Kidney epithelial cell (primary cell): ENCODE data around the gene TRIM6. TPM values are rescaled to one million over a fixed set of nuclear protein-coding genes. Genes with fewer than 3 reads are reported as not detected.

Source experiments
- DNase-seq: peaks from one replicate; pipeline ENCODE4 v3.0.0-alpha.2; 2010; ENCODE audit warnings: low read depth
- H3K27me3 ChIP-seq: 2 replicates; pipeline ENCODE4 v1.6.0; 2011; ENCODE audit warnings: low read length; ENCODE audit not compliant: control insufficient read depth, insufficient read depth
- H3K36me3 ChIP-seq: 2 replicates; pipeline ENCODE4 v1.5.1; 2011; ENCODE audit warnings: low read length; ENCODE audit not compliant: control insufficient read depth, insufficient read depth
- H3K4me3 ChIP-seq: 2 replicates; pipeline ENCODE4 v1.5.1; 2011; ENCODE audit warnings: low read depth, mild to moderate bottlenecking, control low read depth, low read length
- total RNA-seq: library from RNA; depleted of rRNA; stranded (reverse); fragments of >200 nt; gene quantifications from 2 replicates; pipeline ENCODE4 v1.2.3, GENCODE V29; 2015
- TF ChIP-seq, protein P1 (sequence below): IDR thresholded peaks from 2 replicates; pipeline ENCODE4 v1.5.1; 2011; ENCODE audit warnings: mild to moderate bottlenecking, moderate library complexity, low read length, control low read depth, inconsistent platforms; ENCODE audit not compliant: insufficient read depth, poor library complexity, severe bottlenecking

Gene TRIM6
- total RNA-seq, 1 donor from 2014 or later: 3.4 TPM

DNA sequence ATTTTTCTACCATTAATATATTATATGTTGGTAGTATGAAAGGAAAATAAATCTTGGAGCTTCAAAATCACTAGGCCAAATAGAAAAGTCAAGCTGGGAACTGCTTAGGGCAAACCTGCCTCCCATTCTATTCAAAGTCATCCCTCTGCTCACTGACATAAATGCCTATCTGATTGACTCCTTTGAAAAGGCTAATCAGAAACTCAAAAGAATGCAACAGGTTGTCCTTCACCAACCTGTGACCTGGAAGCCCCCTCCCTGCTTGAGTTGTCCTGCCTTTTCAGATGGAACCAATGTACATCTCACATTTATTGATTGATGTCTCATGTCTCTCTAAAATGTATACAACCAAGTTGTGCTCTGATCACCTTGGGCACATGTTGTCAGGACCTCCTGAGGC, 25.1 kb downstream of the TRIM6 start:
- Histone ChIP-seq H3K4me3 (no peak overlapping the region), H3K36me3 (no peaks in the 10 kb centered on the region), H3K27me3 (no peaks in the 10 kb centered on the region)
- DNase-seq: no peak
- TF ChIP-seq, protein P1, sequence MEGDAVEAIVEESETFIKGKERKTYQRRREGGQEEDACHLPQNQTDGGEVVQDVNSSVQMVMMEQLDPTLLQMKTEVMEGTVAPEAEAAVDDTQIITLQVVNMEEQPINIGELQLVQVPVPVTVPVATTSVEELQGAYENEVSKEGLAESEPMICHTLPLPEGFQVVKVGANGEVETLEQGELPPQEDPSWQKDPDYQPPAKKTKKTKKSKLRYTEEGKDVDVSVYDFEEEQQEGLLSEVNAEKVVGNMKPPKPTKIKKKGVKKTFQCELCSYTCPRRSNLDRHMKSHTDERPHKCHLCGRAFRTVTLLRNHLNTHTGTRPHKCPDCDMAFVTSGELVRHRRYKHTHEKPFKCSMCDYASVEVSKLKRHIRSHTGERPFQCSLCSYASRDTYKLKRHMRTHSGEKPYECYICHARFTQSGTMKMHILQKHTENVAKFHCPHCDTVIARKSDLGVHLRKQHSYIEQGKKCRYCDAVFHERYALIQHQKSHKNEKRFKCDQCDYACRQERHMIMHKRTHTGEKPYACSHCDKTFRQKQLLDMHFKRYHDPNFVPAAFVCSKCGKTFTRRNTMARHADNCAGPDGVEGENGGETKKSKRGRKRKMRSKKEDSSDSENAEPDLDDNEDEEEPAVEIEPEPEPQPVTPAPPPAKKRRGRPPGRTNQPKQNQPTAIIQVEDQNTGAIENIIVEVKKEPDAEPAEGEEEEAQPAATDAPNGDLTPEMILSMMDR: no peak

DNA sequence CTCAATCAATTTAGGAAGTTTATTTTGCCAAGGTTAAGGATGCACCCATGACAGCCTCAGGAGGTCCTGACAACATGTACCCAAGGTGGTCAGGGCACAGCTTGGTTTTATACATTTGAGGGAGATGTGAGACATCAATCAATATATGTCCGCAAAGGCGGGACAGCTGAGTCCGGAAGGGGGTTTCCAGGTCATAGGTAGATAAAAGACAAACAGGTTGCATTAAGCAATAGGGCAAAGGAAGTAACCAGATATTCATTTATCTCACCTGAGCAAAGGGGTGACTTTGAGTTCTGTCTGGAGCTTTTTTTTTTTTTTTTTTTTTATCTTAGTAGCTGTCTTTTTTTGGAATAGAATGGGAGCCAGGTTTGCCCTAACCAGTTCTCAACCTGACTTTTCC, 26.4 kb downstream of the TRIM6 start:
- TF ChIP-seq, protein P1: no peak
- Histone ChIP-seq H3K36me3 (no peaks in the 10 kb centered on the region), H3K4me3 (no peak overlapping the region), H3K27me3 (no peaks in the 10 kb centered on the region)
- DNase-seq: no peak

DNA sequence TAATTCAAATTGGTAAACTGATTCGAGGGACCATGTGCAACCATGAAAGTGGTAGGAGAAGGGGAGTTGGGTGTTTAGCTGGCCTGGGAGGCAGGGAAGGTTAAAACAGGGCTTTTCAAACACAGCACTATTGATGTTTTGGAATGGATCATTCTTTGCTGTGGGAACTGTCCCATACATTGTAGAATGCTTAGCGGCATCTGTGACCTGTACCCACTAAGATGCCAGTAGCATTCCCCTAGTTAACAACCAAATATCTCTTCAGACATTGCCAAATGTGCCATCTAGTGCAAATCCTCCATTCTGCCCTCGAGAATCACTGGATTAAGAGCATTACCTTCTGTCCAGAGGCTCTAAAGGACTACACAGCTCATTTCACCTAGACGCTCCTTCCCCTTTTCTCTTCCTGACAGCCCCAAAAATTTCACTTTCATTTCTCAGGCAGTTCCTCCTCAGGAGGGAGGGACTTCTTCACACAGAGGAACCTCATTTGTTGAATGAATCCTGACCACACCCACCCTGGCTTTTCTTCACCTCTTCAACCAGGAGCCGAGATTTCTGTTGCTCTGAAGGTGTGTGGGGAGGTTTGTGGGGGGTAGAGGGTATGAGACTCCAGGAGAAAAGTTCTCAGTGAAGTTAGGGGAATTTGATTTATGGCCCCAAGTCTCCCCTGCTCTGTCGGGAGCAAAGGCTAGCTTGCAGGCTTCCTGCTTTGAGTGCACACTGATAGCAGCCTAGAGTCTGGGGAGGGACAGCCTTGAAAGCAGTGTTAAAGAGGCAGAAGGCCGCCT, 28.2 kb downstream of the TRIM6 start, which contains the start of gene TRIM34:
TRIM34 (plus strand) TSS at position 513 of the 791 bp plus-strand sequence. CDS start 7,331 bp downstream, outside the sequence.
- Histone ChIP-seq H3K27me3 (no peaks in the 10 kb centered on the region), H3K4me3 (peak within 1 kb of the TSS; percentile 34), H3K36me3 (no peaks in the 10 kb centered on the region)
- peak; percentile 34 for DNase-seq
- TF ChIP-seq, protein P1: no peak

GRCh38 chr11:5625281-5625680, 28.8 kb downstream of the TRIM6 start:
- DNase-seq: no peak
- no peaks in the 10 kb centered on the region for H3K36me3 ChIP-seq
- H3K4me3 ChIP-seq: peak overlapping the region; percentile 34
- no peaks in the 10 kb centered on the region for H3K27me3 ChIP-seq
- TF ChIP-seq, protein P1: no peak

- Histone ChIP-seq H3K27me3 (no peaks in the 10 kb centered on the region), H3K4me3 (no peak overlapping the region), H3K36me3 (no peaks in the 10 kb centered on the region)
- DNase-seq: no peak
- TF ChIP-seq, protein P1: no peak
Observed at GRCh38 chr11:5626196-5626595, 29.8 kb downstream of the TRIM6 start.

- TF ChIP-seq, protein P1: no peak
- Histone ChIP-seq H3K27me3 (no peaks in the 10 kb centered on the region), H3K36me3 (no peaks in the 10 kb centered on the region), H3K4me3 (no peak overlapping the region)
- no peak for DNase-seq
Observed at GRCh38 chr11:5631417-5631816, 35.0 kb downstream of the TRIM6 start.
